Sigmoid colon (tissue), 3 donors: ENCODE results near the gene TBCD.

Experiments used
- POLR2A ChIP-seq, 2 donors: fragments of 450-650 bp; IDR thresholded peaks; one replicate each; pipeline ENCODE4 v1.6.1; 2016; ENCODE audit warnings: antibody characterized with exemption in 2 of 2, mild to moderate bottlenecking in 2 of 2, moderate library complexity in 2 of 2
- TF ChIP-seq, protein P1 (sequence below), 4 experiments: fragments of 450-650 bp in 3 of 4; fragments of 200-600 bp in 1 of 4; IDR thresholded peaks; one replicate each; pipeline ENCODE4 v1.5.1; 2016 to 2019; ENCODE audit warnings: antibody characterized with exemption in 4 of 4, mild to moderate bottlenecking in 3 of 4, moderate library complexity in 2 of 4

DNA sequence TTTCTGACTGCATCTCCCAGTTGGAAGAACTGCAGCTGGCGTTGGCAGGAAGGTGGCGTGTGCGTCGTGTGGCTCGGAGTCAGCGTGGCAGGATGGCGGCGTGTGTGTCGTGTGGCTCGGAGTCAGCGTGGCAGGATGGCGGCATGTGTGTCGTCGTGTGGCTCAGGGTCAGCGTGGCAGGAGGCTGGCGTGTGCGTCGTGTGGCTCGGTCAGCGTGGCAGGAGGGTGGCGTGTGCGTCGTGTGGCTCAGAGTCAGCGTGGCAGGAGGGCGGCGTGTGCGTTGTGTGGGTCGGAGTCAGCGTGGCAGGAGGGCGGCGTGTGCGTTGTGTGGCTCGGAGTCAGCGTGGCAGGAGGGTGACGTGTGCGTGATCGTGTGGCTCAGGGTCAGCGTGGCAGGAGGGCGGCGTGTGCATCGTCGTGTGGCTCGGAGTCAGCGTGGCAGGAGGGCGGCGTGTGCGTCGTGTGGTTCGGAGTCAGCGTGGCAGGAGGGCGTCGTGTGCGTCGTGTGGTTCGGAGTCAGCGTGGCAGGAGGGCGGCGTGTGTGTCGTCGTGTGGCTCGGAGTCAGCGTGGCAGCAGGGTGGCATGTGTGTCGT is 49.6 kb downstream of the TBCD start:
- TF ChIP-seq, protein P1, sequence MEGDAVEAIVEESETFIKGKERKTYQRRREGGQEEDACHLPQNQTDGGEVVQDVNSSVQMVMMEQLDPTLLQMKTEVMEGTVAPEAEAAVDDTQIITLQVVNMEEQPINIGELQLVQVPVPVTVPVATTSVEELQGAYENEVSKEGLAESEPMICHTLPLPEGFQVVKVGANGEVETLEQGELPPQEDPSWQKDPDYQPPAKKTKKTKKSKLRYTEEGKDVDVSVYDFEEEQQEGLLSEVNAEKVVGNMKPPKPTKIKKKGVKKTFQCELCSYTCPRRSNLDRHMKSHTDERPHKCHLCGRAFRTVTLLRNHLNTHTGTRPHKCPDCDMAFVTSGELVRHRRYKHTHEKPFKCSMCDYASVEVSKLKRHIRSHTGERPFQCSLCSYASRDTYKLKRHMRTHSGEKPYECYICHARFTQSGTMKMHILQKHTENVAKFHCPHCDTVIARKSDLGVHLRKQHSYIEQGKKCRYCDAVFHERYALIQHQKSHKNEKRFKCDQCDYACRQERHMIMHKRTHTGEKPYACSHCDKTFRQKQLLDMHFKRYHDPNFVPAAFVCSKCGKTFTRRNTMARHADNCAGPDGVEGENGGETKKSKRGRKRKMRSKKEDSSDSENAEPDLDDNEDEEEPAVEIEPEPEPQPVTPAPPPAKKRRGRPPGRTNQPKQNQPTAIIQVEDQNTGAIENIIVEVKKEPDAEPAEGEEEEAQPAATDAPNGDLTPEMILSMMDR (IDR thresholded peaks at IDR 0.05) = no peak
- no peak for TF ChIP-seq POLR2A (IDR thresholded peaks at IDR 0.05)
